Neural progenitor cell (in vitro differentiated cells): ENCODE data around the gene CLCA4.

ENCODE experiments used
- EZH2 ChIP-seq: fragments of 200-600 bp; sonication (generic); IDR thresholded peaks from 2 replicates; pipeline ENCODE4 v1.6.1; 2017; ENCODE audit warnings: antibody characterized with exemption, mild to moderate bottlenecking, moderate library complexity
- TF ChIP-seq, protein P1 (sequence below): fragments of 200-600 bp; sonication (generic); IDR thresholded peaks from 2 replicates; pipeline ENCODE4 v1.5.1; 2017; ENCODE audit warnings: antibody characterized with exemption, mild to moderate bottlenecking

DNA sequence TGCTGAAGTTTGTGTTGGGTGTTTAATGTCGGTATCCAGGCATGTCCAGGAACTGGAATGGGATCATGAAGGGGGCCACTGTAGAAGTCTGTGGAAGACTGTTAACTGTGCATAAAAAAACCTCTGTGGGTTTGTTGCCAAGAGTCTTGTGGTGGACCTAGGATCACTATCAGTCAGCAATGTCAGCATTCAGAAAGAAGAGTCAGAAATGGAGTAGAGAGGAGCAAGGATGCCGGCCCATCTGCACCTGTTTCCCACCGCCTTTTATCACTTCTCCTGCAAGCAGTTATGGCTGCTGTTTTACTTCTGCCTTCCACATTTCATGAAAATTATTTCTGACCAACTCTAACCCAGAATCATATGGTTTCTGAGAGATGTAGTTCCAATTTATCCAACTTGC, 36.7 kb downstream of the CLCA4 start:
- TF ChIP-seq, protein P1, sequence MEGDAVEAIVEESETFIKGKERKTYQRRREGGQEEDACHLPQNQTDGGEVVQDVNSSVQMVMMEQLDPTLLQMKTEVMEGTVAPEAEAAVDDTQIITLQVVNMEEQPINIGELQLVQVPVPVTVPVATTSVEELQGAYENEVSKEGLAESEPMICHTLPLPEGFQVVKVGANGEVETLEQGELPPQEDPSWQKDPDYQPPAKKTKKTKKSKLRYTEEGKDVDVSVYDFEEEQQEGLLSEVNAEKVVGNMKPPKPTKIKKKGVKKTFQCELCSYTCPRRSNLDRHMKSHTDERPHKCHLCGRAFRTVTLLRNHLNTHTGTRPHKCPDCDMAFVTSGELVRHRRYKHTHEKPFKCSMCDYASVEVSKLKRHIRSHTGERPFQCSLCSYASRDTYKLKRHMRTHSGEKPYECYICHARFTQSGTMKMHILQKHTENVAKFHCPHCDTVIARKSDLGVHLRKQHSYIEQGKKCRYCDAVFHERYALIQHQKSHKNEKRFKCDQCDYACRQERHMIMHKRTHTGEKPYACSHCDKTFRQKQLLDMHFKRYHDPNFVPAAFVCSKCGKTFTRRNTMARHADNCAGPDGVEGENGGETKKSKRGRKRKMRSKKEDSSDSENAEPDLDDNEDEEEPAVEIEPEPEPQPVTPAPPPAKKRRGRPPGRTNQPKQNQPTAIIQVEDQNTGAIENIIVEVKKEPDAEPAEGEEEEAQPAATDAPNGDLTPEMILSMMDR, result no peak
- TF ChIP-seq EZH2, result no peak
